Stimulated activated CD8-positive, alpha-beta memory T cell treated with anti-CD3 and anti-CD28 coated beads, Interleukin-12 subunit alpha, Interleukin-12 subunit beta, amount 100 ng/mL, for 24 hours (primary cell): ENCODE data around the gene ZBED2.

Source experiments
- DNase-seq: peaks from one replicate; pipeline ENCODE4 v3.0.0-alpha.2; 2020; ENCODE audit errors: extremely low read depth

The ZBED2 gene

GRCh38 chr3:111604119-111604518 is 9.0 kb upstream of the ZBED2 start:
- DNase-seq: no peak

GRCh38 chr3:111603679-111604078 is 8.5 kb upstream of the ZBED2 start:
- no peak for DNase-seq

- no peak for DNase-seq
These were observed 6.7 kb upstream of the ZBED2 start for GRCh38 chr3:111601810-111602209.

GRCh38 chr3:111598552-111598951 is 3.4 kb upstream of the ZBED2 start:
- DNase-seq: no peak

GRCh38 chr3:111598139-111598538 is 3.0 kb upstream of the ZBED2 start:
- no peak for DNase-seq

GRCh38 chr3:111596328-111596727 is 1.2 kb upstream of the ZBED2 start:
- no peak for DNase-seq

- DNase-seq: no peak
These were observed 365 bp downstream of the ZBED2 start for GRCh38 chr3:111594781-111595180.

- no peak for DNase-seq
These were observed 941 bp downstream of the ZBED2 start for GRCh38 chr3:111594205-111594604.

GRCh38 chr3:111593666-111594065 is 1.5 kb downstream of the ZBED2 start:
- DNase-seq: no peak

GRCh38 chr3:111592936-111593335 is 2.2 kb downstream of the ZBED2 start:
- no peak for DNase-seq

- DNase-seq: no peak
These were observed 3.0 kb downstream of the ZBED2 start for GRCh38 chr3:111592143-111592542.

GRCh38 chr3:111591555-111591954 is 3.6 kb downstream of the ZBED2 start:
- no peak for DNase-seq

GRCh38 chr3:111590143-111590491 is 5.0 kb downstream of the ZBED2 start:
- DNase-seq: no peak

GRCh38 chr3:111589303-111590142 is 5.6 kb downstream of the ZBED2 start:
- DNase-seq: no peak

- no peak for DNase-seq
These were observed 6.6 kb downstream of the ZBED2 start for GRCh38 chr3:111588527-111588926.

- DNase-seq: no peak
These were observed 9.9 kb downstream of the ZBED2 start for GRCh38 chr3:111585217-111585616.

- no peak for DNase-seq
These were observed 10.4 kb downstream of the ZBED2 start for GRCh38 chr3:111584744-111585143.

- no peak for DNase-seq
These were observed 13.0 kb downstream of the ZBED2 start for GRCh38 chr3:111582120-111582474.

GRCh38 chr3:111581403-111582119 is 13.6 kb downstream of the ZBED2 start:
- DNase-seq: no peak

- DNase-seq: no peak
These were observed 15.7 kb downstream of the ZBED2 start for GRCh38 chr3:111579495-111579894.

- DNase-seq: no peak
These were observed 16.3 kb downstream of the ZBED2 start for GRCh38 chr3:111578867-111579266.

GRCh38 chr3:111577798-111578685 is 17.1 kb downstream of the ZBED2 start:
- DNase-seq: no peak
